GM13976 (cell line): ENCODE results near the gene COL16A1.

Experiments used
- DNase-seq: peaks from one replicate; pipeline ENCODE4 v3.0.0; 2012; ENCODE audit warnings: low spot score
- in situ Hi-C: fragments of 300-500 bp; cut with MboI; formaldehyde crosslinking; loops from one replicate; pipeline ENCODE4 v1.12.0; 2022; ENCODE audit warnings: low sequenced_read_pairs, mixed read lengths, inconsistent platforms; ENCODE audit not compliant: unreplicated experiment
- TF ChIP-seq, protein P1 (sequence below): IDR thresholded peaks from 2 replicates; pipeline ENCODE4 v1.5.1; 2012; ENCODE audit warnings: borderline replicate concordance, mild to moderate bottlenecking; ENCODE audit not compliant: insufficient read depth; ENCODE audit errors: extremely low read depth, missing control alignments, control extremely low read depth

Gene COL16A1

DNA sequence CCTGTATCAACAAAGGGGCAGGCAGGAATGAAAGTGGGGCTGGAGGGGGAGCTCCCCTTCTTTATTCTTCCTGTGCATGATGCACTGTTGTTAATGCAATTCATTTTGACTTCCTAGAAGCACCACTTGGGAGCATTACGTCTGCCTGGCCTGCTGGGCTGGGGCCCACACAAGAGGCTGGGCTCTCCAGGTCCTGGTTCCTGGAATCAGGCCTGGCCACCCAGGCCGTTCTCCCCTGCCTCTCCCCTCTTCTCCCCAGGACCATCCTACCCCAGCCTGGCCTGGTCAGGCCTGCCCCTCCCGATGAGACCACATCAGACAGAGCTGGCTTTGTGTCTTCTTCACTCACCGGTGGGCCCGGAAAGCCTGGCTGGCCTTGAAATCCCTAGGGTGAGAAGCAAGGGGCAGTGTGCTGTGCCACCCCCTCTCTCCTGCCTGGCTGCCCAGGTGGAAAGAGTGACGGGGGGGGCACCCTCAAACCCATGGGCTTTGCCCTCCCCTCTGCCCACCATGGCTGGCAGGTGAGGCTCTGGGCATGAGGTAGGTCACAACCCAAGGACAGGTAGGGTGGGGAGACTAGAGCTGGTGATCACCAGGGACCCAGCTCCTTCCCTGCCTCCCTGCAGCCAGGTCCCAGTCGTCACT lies 38.5 kb downstream of the COL16A1 start:
- DNase-seq: no peak
- TF ChIP-seq, protein P1, sequence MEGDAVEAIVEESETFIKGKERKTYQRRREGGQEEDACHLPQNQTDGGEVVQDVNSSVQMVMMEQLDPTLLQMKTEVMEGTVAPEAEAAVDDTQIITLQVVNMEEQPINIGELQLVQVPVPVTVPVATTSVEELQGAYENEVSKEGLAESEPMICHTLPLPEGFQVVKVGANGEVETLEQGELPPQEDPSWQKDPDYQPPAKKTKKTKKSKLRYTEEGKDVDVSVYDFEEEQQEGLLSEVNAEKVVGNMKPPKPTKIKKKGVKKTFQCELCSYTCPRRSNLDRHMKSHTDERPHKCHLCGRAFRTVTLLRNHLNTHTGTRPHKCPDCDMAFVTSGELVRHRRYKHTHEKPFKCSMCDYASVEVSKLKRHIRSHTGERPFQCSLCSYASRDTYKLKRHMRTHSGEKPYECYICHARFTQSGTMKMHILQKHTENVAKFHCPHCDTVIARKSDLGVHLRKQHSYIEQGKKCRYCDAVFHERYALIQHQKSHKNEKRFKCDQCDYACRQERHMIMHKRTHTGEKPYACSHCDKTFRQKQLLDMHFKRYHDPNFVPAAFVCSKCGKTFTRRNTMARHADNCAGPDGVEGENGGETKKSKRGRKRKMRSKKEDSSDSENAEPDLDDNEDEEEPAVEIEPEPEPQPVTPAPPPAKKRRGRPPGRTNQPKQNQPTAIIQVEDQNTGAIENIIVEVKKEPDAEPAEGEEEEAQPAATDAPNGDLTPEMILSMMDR: no peak
- in situ Hi-C loops: loop anchor here (10.0 to 25.0 kb wide), 2 partner anchors 129 to 297 kb away; no protein-coding TSS in a partner anchor

DNA sequence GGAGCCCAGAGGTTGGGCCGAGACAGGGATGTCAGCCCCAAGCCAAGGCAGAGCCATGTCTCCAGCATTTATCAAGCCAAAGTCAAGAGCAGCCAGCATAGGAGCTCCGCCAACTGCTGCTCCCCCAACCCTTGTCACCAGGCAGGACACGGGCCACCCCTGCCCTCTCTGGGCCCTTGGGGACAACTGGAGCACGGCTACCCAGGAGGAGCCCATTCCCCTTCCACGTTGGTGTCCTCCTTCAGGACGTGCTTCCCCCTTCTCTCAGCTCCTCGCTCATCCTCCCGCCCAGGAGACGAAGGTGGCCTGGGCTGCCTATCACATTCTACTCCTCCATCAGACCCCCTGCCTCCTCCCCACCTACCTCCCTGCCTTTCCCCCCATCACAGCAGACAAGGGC lies 39.3 kb downstream of the COL16A1 start:
- TF ChIP-seq, protein P1: no peak
- DNase-seq: no peak
- in situ Hi-C loops: loop anchor here (10.0 to 25.0 kb wide), 2 partner anchors 130 to 298 kb away; no protein-coding TSS in a partner anchor

DNA sequence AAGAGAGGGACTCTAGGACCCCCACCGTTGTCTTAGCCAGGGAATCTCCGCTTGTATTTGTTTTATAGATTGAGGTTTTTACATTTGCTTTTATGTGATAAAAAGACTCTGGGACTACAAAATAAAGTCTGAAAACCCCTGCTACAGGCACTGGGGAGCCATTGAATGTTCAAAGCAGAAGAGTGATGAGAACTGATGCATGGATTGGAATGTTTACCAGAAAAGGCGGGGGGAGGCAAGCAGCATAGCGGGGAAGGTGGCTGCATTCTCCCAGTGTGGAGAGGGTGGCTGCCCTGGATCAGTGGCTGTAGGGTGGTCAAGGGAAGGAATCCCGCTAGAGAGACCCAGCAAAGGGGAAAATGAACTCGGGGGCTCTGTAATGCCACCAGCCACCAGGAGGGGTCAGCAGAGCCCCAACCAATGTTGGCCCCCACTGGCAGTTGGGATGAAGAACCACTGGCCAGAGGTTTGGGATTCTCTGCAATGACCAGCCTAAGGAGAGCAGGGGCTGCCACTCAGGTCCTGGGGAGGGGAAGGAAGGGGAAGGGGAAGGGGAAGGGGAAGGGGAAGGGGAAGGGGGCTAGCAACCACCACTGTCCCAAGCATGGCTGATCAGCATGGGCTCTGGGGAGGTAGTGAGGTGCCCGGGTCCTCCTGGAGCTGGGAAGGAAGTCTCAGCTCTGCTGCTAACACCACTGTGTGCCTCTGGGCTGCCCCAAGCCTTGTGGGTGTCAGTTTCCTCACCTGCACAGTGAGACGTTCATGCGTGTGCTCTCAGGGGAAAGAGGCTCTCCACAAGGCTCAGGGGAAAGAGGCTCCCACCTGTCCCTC lies 40.0 kb downstream of the COL16A1 start:
- TF ChIP-seq, protein P1: peak; percentile 94
- in situ Hi-C loops: loop anchor here (10.0 to 25.0 kb wide), 2 partner anchors 131 to 298 kb away; no protein-coding TSS in a partner anchor
- peak; percentile 88 for DNase-seq

DNA sequence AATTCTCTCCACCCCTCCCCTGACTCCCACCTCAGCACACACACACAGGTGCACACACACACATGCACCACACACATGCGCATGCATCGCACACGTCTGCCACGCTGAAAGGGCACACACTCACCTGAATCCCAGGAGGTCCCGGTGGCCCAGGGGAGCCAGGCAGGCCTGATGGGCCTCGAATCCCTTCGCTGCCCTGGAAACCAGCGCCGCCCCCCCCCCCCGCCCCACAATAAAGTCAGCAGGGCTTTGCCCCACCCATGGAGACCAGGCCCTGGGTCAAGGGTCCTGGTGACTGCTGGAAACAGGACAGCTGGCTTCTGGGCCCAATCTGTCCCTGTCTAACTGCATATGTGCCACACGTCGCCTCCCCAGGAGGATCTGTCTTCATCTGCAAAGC lies 41.4 kb downstream of the COL16A1 start:
- in situ Hi-C loops: loop anchor here (10.0 to 25.0 kb wide), 2 partner anchors 132 to 300 kb away; no protein-coding TSS in a partner anchor
- no peak for DNase-seq

DNA sequence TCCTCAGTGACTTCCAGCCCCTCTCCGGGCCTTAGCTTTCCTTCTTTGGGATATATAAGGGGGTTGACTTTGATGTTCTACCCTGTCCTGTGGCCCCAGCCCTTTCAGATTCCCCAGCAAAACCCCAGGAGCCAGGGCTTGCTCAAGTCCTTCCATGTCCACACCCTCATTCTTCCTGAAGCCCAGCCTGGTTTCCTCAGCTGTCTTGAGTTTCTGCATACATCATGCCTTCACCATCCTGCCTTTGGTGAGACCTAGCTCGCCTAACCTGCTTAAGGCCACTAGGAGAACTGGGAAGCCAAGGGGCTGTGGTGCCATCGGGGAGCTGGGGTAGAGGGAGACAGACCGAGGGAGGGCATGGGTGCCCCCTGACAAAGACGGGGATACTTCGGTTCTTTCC lies 42.0 kb downstream of the COL16A1 start:
- in situ Hi-C loops: loop anchor here (10.0 to 25.0 kb wide), 2 partner anchors 133 to 300 kb away; no protein-coding TSS in a partner anchor
- TF ChIP-seq, protein P1: no peak
- DNase-seq: no peak

More for the DNA sequence above, 41.4 kb downstream of the COL16A1 start:
- TF ChIP-seq, protein P1: no peak

DNA sequence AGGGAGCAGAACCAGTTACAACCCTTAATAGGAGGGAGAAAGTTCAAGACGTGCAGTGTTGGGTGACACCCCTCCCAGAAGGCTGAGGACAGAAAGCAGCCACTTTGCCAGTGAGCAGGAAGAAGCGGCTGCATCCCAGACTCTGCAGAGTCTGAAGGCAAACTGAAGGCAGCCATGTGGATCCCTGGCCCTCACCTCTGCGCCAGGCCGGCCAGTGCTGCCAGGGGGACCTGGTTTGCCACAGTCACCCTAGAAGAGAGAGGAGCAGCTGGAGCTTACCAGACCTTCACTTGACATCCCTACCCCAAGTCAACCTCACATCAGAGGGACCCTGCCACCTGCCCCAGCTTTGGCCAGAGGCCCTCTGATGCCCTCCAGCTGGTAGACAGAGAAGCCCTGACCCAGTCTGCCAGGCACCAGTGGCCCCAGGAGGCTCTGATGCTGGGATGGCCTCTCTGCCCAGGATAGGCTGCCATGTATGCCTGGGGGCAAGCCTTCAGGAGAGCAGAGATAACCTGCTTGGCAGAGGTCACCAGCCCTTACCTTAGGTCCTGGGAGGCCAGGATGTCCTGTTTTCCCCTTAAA lies 42.9 kb downstream of the COL16A1 start:
- in situ Hi-C loops: loop anchor here (10.0 to 25.0 kb wide), 2 partner anchors 134 to 301 kb away; no protein-coding TSS in a partner anchor
- TF ChIP-seq, protein P1: no peak
- DNase-seq: no peak
